Measurements from ENCODE around the gene SMIM9. TPM values are rescaled to one million over a fixed set of nuclear protein-coding genes. Genes with fewer than 3 reads are reported as not detected.

Gene SMIM9
- total and polyA plus RNA-seq, 7 donors, result 2.3 TPM; not detected in 6

GRCh38 chrX:154795016-154795415 is 39.4 kb downstream of the SMIM9 start:
- no peak for TF ChIP-seq CTCF (IDR thresholded peaks at IDR 0.05)
- TF ChIP-seq EP300 (IDR thresholded peaks at IDR 0.05), result no peak
- TF ChIP-seq POLR2AphosphoS5 (IDR thresholded peaks at IDR 0.05), result no peak
- TF ChIP-seq POLR2A (IDR thresholded peaks at IDR 0.05), result no peak
- Histone ChIP-seq H3K27me3 (no peaks in the 10 kb centered on the region), H3K9me3 (no peaks in the 10 kb centered on the region), H3K4me3 (no peak overlapping the region), H3K36me3 (no peaks in the 10 kb centered on the region), H3K27ac (no peak overlapping the region), H3K4me1 (peaks cover 0 to 18% (median 7%) of the 10 kb centered on the region in 4 donors)
- 81 to 83% methylated on average over 2 of the region's 2 CpGs for WGBS, 2 donors
- DNase-seq, result no peak
- intact Hi-C loops (cut with DNase I), result no loop called here

- no peak for DNase-seq
- H3K4me1 ChIP-seq, result peaks cover 0 to 7% (median 0%) of the 10 kb centered on the region in 4 donors
- no peaks in the 10 kb centered on the region for H3K27me3 ChIP-seq
- H3K36me3 ChIP-seq, result no peaks in the 10 kb centered on the region
- no peak for TF ChIP-seq EP300 (IDR thresholded peaks at IDR 0.05)
- no peak for TF ChIP-seq CTCF (IDR thresholded peaks at IDR 0.05)
- no peak for TF ChIP-seq POLR2AphosphoS5 (IDR thresholded peaks at IDR 0.05)
- TF ChIP-seq POLR2A (IDR thresholded peaks at IDR 0.05), result no peak
- H3K4me3 ChIP-seq, result no peak overlapping the region
- H3K9me3 ChIP-seq, result no peaks in the 10 kb centered on the region
- no peak overlapping the region for H3K27ac ChIP-seq
- WGBS, 2 donors, result 26 to 77% methylated on average over 7 of the region's 7 CpGs
- intact Hi-C loops (cut with DNase I), result no loop called here
Measured at GRCh38 chrX:154793084-154793795, 41.2 kb downstream of the SMIM9 start.

GRCh38 chrX:154791939-154792338 is 42.5 kb downstream of the SMIM9 start:
- intact Hi-C loops (cut with DNase I), result no loop called here
- Histone ChIP-seq H3K36me3 (no peaks in the 10 kb centered on the region), H3K4me1 (peaks cover 0 to 4% (median 0%) of the 10 kb centered on the region in 4 donors), H3K27me3 (no peaks in the 10 kb centered on the region), H3K27ac (no peak overlapping the region), H3K4me3 (no peak overlapping the region), H3K9me3 (no peaks in the 10 kb centered on the region)
- WGBS, 2 donors, result 92 to 93% methylated on average over 8 of the region's 8 CpGs
- no peak for DNase-seq
- no peak for TF ChIP-seq CTCF (IDR thresholded peaks at IDR 0.05)
- no peak for TF ChIP-seq POLR2A (IDR thresholded peaks at IDR 0.05)
- TF ChIP-seq EP300 (IDR thresholded peaks at IDR 0.05), result no peak
- no peak for TF ChIP-seq POLR2AphosphoS5 (IDR thresholded peaks at IDR 0.05)

- Histone ChIP-seq H3K27ac (no peak overlapping the region), H3K9me3 (no peaks in the 10 kb centered on the region), H3K4me3 (no peak overlapping the region), H3K36me3 (no peaks in the 10 kb centered on the region), H3K27me3 (no peaks in the 10 kb centered on the region), H3K4me1 (no peaks in the 10 kb centered on the region)
- TF ChIP-seq POLR2A (IDR thresholded peaks at IDR 0.05) (no peak), EP300 (IDR thresholded peaks at IDR 0.05) (no peak), CTCF (IDR thresholded peaks at IDR 0.05) (no peak), POLR2AphosphoS5 (IDR thresholded peaks at IDR 0.05) (no peak)
- 59 to 73% methylated on average over 4 of the region's 4 CpGs for WGBS, 2 donors
- DNase-seq, result no peak
- intact Hi-C loops (cut with DNase I), result no loop called here
Measured at GRCh38 chrX:154791467-154791866, 43.0 kb downstream of the SMIM9 start.

- Histone ChIP-seq H3K27ac (no peak overlapping the region), H3K36me3 (peaks cover 0 to 8% (median 0%) of the 10 kb centered on the region in 4 donors), H3K9me3 (no peaks in the 10 kb centered on the region), H3K4me1 (no peaks in the 10 kb centered on the region), H3K4me3 (no peak overlapping the region), H3K27me3 (no peaks in the 10 kb centered on the region)
- intact Hi-C loops (cut with DNase I), result no loop called here
- TF ChIP-seq POLR2A (IDR thresholded peaks at IDR 0.05), result no peak
- no peak for TF ChIP-seq POLR2AphosphoS5 (IDR thresholded peaks at IDR 0.05)
- no peak for TF ChIP-seq CTCF (IDR thresholded peaks at IDR 0.05)
- TF ChIP-seq EP300 (IDR thresholded peaks at IDR 0.05), result no peak
- WGBS, 2 donors, result 73 to 93% methylated on average over 6 of the region's 6 CpGs
- DNase-seq, result no peak
Measured at GRCh38 chrX:154785716-154786115, 48.7 kb downstream of the SMIM9 start.

All from sigmoid colon (tissue), 7 donors.